Duodenal mucosa (tissue), 2 donors: ENCODE data around the gene NDUFAF8.

ENCODE experiments used
- H3K27ac ChIP-seq: one replicate; pipeline ENCODE4 v1.7.0; 2013; ENCODE audit warnings: low read depth, low read length
- H3K27me3 ChIP-seq, 2 donors: one replicate each; pipeline ENCODE4 v1.7.0; 2013; ENCODE audit warnings: low read length in 2 of 2, control low read depth in 1 of 2; ENCODE audit not compliant: insufficient read depth in 2 of 2, control insufficient read depth in 1 of 2
- H3K36me3 ChIP-seq, 2 donors: one replicate each; pipeline ENCODE4 v1.7.0; 2013; ENCODE audit warnings: low read length in 2 of 2, control low read depth in 1 of 2; ENCODE audit not compliant: insufficient read depth in 2 of 2, control insufficient read depth in 1 of 2
- H3K4me1 ChIP-seq, 2 donors: one replicate each; pipeline ENCODE4 v1.7.0; 2013; ENCODE audit warnings: low read length in 2 of 2, control low read depth in 1 of 2; ENCODE audit not compliant: insufficient read depth in 2 of 2, control insufficient read depth in 1 of 2
- H3K4me3 ChIP-seq, 2 donors: one replicate each; pipeline ENCODE4 v1.7.0; 2013; ENCODE audit warnings: low read length in 2 of 2, low read depth in 1 of 2
- H3K9ac ChIP-seq, 2 donors: one replicate each; pipeline ENCODE4 v1.7.0; 2013; ENCODE audit warnings: low read length in 2 of 2, low read depth in 1 of 2
- H3K9me3 ChIP-seq, 2 donors: one replicate each; pipeline ENCODE4 v1.7.0; 2013; ENCODE audit warnings: low read length in 2 of 2, control low read depth in 1 of 2; ENCODE audit not compliant: control insufficient read depth in 1 of 2

Gene NDUFAF8

DNA sequence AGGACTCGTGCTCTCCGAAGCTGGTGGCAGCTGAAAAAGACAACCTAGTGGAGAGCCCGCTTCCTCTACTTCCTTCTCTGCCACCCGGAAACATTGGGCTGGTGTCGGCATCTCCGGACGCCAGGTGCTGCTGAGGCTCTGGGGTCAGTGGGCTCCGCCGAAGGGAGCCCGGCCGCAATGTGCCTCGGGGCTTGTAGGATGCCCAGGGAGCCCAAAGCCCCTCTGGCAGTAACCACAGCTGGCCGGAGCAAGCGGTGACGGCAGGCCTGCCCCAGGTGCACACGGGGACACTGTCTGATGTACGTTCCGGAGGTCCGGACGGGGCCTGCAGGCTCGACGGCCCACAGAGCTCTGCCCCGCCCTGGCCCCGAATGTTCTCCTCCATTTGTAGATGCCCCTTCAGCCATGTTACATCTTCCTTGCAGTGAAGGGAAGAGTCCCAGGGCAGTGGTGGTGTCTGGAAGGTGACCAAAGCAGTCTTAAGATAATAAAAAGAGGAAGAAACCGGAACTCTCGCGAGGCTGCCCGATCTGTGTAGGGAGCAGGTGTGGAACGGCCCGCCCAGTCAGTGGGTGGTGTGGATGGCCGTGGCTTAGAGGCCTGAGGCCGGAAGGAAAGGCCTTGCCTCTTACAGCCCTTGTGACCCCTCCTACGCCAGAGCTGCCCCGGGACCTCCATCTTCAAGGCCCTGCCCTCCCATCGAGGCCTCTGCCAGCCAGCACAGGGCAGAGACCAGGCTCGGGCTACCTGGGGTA lies 22.6 kb downstream of the NDUFAF8 start:
- Histone ChIP-seq H3K9me3 (no peaks in the 10 kb centered on the region), H3K27ac (no peak overlapping the region), H3K4me3 (no peak overlapping the region), H3K27me3 (no peaks in the 10 kb centered on the region), H3K36me3 (peaks cover 23 to 90% of the 10 kb centered on the region in 2 donors), H3K4me1 (no peaks in the 10 kb centered on the region), H3K9ac (no peak overlapping the region)

DNA sequence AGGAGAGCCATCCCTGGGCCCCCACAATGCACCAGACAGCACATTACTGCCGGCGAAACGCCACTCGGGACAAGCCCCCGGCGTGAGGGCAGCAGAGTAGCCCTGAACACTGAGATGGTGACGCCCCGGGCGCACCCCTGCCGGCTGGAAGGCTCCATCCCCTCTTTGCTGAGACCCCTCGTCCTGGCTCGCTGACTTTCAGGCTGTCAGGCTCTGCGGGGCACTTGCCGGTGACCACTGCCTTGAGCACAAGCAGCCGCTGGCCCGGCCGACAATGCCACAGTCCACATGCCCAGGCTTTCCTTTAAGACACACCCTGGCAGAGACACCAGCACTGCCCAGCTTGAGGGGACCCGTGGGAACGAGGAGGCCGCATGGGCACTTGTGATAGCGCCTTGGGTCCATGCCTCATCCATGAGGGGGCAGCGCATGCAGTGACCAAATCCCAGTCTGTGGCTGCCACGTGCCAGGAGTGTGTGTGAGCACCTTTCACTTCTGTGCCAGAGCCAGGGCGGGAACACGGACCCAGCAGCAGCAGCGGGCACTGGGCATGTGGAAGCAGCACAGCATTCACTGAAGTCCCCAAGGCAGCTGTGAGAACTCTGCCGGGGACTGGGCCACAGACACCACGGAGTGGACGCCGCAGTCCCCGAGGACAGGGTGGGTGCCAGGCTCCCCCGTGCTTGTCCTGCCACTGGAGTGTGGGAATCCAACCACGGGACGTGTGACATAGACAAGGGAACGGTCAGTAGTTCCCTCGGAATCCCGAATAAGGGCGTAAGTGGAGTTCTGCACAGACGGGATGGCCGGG lies 24.5 kb downstream of the NDUFAF8 start:
- no peaks in the 10 kb centered on the region for H3K27me3 ChIP-seq
- H3K36me3 ChIP-seq, result peaks cover 19 to 87% of the 10 kb centered on the region in 2 donors
- H3K9me3 ChIP-seq, result no peaks in the 10 kb centered on the region
- H3K4me3 ChIP-seq, result no peak overlapping the region
- no peaks in the 10 kb centered on the region for H3K4me1 ChIP-seq
- H3K27ac ChIP-seq, result no peak overlapping the region
- H3K9ac ChIP-seq, result no peak overlapping the region

DNA sequence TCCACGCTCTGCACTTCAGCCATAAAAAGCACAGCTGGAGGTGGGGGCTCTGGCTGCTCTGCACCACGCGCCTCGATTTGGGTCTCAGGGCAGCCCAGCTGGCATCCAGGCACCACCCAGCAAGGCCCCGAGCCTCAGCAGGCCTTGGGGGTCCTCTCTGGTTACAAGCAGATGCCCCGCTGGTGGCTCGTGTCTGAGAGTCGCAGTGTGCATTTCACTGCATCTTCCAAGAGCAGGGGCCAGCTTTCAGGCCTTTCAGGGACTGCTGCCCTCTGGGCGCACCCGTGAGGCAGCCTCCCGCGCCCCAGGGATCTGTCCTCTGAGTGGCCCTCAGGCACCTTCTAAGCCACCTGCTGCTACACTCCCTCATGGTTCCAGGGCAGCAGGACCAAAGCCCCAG lies 25.5 kb downstream of the NDUFAF8 start:
- H3K4me3 ChIP-seq, result no peak overlapping the region
- no peak overlapping the region for H3K9ac ChIP-seq
- peaks cover 17 to 84% of the 10 kb centered on the region in 2 donors for H3K36me3 ChIP-seq
- H3K27ac ChIP-seq, result no peak overlapping the region
- H3K27me3 ChIP-seq, result no peaks in the 10 kb centered on the region
- no peaks in the 10 kb centered on the region for H3K9me3 ChIP-seq
- H3K4me1 ChIP-seq, result no peaks in the 10 kb centered on the region

DNA sequence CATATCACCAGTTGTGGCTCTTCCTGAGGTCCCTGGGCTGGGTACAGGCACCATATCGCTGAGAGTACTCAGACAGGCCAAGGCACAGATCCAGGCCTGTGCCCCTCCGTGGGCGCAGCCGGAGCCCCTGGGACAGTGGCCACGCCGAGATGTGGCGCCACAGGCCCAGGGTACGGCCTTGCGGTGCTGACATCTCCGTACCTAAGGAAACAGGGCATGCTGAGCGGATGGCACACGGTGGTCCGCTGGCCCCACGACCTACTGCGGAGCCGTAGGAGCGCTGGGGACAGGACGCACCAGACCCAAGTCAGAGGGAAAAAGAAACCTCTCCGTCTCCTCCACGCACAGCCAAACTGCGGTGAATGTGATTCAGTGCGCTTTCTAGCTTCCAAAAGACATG lies 26.5 kb downstream of the NDUFAF8 start:
- Histone ChIP-seq H3K9ac (no peak overlapping the region), H3K27ac (no peak overlapping the region), H3K4me1 (no peaks in the 10 kb centered on the region), H3K27me3 (no peaks in the 10 kb centered on the region), H3K36me3 (peaks cover 17 to 82% of the 10 kb centered on the region in 2 donors), H3K4me3 (no peak overlapping the region), H3K9me3 (no peaks in the 10 kb centered on the region)

DNA sequence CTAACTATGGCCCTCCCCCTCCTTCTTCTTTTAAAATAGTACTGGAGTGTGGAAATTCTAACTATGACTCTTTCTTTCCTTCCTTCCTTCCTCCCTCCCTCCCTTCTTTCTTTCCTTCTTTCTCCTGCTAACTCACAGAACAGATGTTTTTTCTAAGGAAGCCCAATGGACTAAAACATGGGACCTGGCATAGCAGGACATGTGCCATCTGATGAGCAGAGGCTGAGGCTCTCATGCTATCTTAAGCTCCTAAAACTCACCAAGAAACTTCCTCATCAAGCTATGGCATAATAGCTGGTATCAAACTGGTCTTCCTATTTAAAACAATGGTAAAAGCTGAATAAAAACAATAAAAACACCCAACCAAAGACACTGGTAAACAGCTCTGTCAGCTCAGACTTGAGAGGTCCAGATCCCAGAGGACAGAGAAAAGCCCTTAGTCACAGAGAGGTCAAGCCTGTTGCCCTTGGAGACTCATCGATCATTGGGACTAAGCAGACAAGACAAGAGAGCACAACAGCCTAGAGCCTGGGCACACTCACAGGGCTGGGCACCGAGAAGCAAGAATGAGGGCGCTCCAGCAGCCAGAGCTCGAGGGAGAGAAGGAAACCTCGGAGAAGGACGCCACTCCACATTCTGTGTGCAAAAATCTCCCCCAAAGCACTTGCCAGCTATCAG lies 28.4 kb downstream of the NDUFAF8 start:
- no peaks in the 10 kb centered on the region for H3K27me3 ChIP-seq
- no peaks in the 10 kb centered on the region for H3K4me1 ChIP-seq
- no peak overlapping the region for H3K4me3 ChIP-seq
- no peaks in the 10 kb centered on the region for H3K9me3 ChIP-seq
- no peak overlapping the region for H3K27ac ChIP-seq
- no peak overlapping the region for H3K9ac ChIP-seq
- H3K36me3 ChIP-seq, result peaks cover 21 to 78% of the 10 kb centered on the region in 2 donors

DNA sequence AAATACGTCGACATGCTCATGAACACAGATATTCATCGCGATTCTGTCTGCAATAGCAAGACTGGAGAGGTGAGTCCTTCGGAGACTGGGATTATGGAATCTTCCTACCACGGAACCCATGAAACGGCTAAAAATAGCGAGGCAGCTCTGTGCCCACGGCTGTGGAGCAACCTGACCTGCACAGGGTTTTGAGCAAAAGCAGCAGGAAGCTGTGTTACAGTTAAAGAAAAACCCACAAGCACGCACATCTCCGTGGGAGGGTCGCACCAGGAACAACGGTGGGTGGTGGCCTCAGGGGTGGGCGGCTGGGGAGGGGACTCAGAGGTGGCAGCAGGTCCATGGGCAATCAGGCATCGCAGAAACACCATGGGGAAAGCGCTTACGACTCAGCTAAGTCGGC lies 31.2 kb downstream of the NDUFAF8 start:
- H3K9ac ChIP-seq, result no peak overlapping the region
- H3K4me3 ChIP-seq, result no peak overlapping the region
- H3K27me3 ChIP-seq, result no peaks in the 10 kb centered on the region
- peaks cover 38 to 82% of the 10 kb centered on the region in 2 donors for H3K36me3 ChIP-seq
- no peaks in the 10 kb centered on the region for H3K9me3 ChIP-seq
- H3K27ac ChIP-seq, result no peak overlapping the region
- no peaks in the 10 kb centered on the region for H3K4me1 ChIP-seq

DNA sequence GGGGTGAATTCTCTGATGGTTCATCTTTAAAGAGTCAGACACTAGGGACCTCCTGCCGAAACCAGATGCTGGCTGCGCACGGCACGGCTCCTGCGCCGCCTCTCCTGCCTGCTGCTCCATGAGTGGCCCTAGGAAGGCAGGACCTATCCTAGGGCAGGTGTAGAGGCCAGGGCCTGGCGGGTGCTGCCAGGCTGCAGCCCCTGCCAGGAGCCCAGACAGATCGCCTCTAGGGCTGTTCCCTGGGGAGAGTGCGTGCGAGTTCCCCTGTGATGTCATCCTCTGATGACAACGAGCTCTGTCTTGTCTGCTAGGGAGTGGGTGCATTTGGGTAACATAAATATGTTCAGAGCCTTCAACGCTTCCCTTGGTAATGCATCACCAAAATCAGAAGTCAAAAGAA lies 32.1 kb downstream of the NDUFAF8 start:
- H3K27ac ChIP-seq, result no peak overlapping the region
- H3K9ac ChIP-seq, result no peak overlapping the region
- no peak overlapping the region for H3K4me3 ChIP-seq
- no peaks in the 10 kb centered on the region for H3K27me3 ChIP-seq
- peaks cover 36 to 82% of the 10 kb centered on the region in 2 donors for H3K36me3 ChIP-seq
- H3K4me1 ChIP-seq, result no peaks in the 10 kb centered on the region
- no peaks in the 10 kb centered on the region for H3K9me3 ChIP-seq

DNA sequence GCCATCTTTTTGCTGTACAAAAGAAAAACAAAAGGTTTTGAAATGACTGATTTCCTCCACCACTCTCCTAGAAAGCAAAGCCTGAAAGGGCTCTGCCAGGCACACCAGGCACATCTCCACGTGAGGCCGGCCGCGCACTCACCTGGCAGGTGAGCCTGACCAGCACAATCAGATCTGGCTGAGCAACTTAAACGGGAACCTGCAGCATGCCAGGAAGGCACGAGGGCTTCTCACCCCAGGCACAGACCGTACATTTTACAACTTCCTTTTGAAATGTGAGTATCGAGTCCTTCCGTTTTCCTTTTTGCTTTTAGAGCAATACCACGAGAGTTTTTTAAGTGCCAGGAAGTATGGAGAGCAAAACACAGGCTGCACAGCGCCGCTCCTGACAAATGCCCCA lies 33.5 kb downstream of the NDUFAF8 start:
- H3K9me3 ChIP-seq, result no peaks in the 10 kb centered on the region
- no peak overlapping the region for H3K4me3 ChIP-seq
- peaks cover 0 to 8% of the 10 kb centered on the region in 2 donors for H3K4me1 ChIP-seq
- H3K27me3 ChIP-seq, result no peaks in the 10 kb centered on the region
- H3K36me3 ChIP-seq, result peaks cover 42 to 83% of the 10 kb centered on the region in 2 donors
- H3K9ac ChIP-seq, result no peak overlapping the region
- no peak overlapping the region for H3K27ac ChIP-seq

DNA sequence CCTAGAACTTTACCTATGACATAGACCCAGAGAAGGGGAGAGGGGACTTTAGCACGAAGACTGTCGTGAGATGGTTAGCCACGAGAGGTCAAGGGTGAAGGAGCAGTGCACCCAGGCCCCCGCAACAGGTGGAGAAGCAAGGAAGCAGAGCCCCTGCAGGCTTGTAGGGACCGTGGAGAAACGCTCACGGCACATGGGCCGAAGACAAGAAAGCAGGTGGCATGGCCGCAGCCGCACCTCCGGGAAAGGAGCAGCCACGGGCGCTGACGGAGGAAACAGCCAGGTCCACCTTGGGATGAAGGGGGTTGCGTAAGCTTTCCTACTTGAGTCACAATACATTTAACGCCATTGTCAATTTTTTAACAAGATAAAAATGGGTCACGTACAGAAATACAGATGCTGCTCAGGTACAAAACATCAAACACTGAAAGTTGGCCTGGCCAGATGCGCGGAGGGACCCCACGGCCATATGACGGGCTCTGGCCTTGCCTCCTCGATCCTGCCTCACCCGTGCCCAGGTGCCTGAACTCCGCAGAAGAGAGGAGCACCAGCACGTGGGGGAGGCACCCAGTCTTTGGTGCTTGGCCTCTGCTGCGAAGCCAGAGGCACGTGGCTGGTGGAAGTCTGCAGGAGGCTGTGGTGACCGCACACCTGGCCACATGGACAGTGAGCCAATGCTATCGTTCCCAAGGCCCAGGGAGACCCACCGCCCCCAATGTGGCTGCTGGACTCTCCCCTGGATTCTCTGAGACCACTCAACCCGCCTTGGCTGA lies 34.8 kb downstream of the NDUFAF8 start:
- Histone ChIP-seq H3K27ac (no peak overlapping the region), H3K27me3 (no peaks in the 10 kb centered on the region), H3K36me3 (peaks cover 38 to 84% of the 10 kb centered on the region in 2 donors)

More for the DNA sequence above, 34.8 kb downstream of the NDUFAF8 start:
- H3K9ac ChIP-seq, result no peak overlapping the region
- H3K9me3 ChIP-seq, result no peaks in the 10 kb centered on the region
- peaks cover 0 to 12% of the 10 kb centered on the region in 2 donors for H3K4me1 ChIP-seq
- H3K4me3 ChIP-seq, result no peak overlapping the region
